K562 (cell line): ENCODE measurements around the gene ADCY6. TPM values are rescaled to one million over a fixed set of nuclear protein-coding genes. Genes with fewer than 3 reads are reported as not detected.

Experiments used
- ATF1 ChIP-seq, 2 experiments: fragments of 450-650 bp in 1 of 2; IDR thresholded peaks; 2 replicates each; pipeline ENCODE4 v1.6.1; 2016; ENCODE audit warnings: missing compliant biosample characterization in 1 of 2, missing genetic modification characterization in 1 of 2
- BCLAF1 ChIP-seq, 2 experiments: fragments of 450-650 bp in 1 of 2; IDR thresholded peaks; 2 replicates each; pipeline ENCODE4 v1.6.1; 2011 to 2017; ENCODE audit warnings: low read depth in 2 of 2, antibody characterized with exemption in 1 of 2, borderline replicate concordance in 1 of 2, low read length in 1 of 2, mild to moderate bottlenecking in 1 of 2, mixed read lengths in 1 of 2; ENCODE audit not compliant: control insufficient read depth in 1 of 2
- BHLHE40 ChIP-seq: IDR thresholded peaks from 2 replicates; pipeline ENCODE4 v1.6.1; 2011; ENCODE audit warnings: low read length, improper control_type of control experiment
- C11orf30 ChIP-seq: fragments of 450-650 bp; IDR thresholded peaks from 2 replicates; pipeline ENCODE4 v1.6.1; 2016; ENCODE audit warnings: low read depth, mild to moderate bottlenecking
- CHAMP1 ChIP-seq: fragments of 450-650 bp; IDR thresholded peaks from 2 replicates; pipeline ENCODE4 v1.6.1; 2016; ENCODE audit warnings: mild to moderate bottlenecking
- EZH2 ChIP-seq: IDR thresholded peaks from 2 replicates; pipeline ENCODE4 v1.6.1; 2012; ENCODE audit warnings: low read depth, mild to moderate bottlenecking, inconsistent platforms, low read length, borderline replicate concordance
- FOXM1 ChIP-seq, 2 experiments: fragments of 450-650 bp in 1 of 2; sonication (generic) in 1 of 2; formaldehyde crosslinking in 1 of 2; IDR thresholded peaks; 2 replicates each; pipeline versions ENCODE4 v1.6.1 to v1.9.0; 2017 to 2022; ENCODE audit warnings: low read depth in 2 of 2, mild to moderate bottlenecking in 2 of 2, missing genetic modification reagents in 1 of 2, moderate library complexity in 1 of 2
- KLF10 ChIP-seq: fragments of 250-450 bp; sonication (Bioruptor Pico); IDR thresholded peaks from 2 replicates; pipeline ENCODE4 v1.6.1; 2021; ENCODE audit warnings: matching md5 sums
- LEF1 ChIP-seq: fragments of 450-650 bp; IDR thresholded peaks from 2 replicates; pipeline ENCODE4 v1.6.1; 2016; ENCODE audit warnings: mild to moderate bottlenecking
- MAFG ChIP-seq: fragments of 450-650 bp; conservative IDR thresholded peaks from 2 replicates; pipeline ENCODE4 v1.6.1; 2016; ENCODE audit warnings: missing genetic modification characterization, missing compliant biosample characterization
- MCM3 ChIP-seq: fragments of 450-650 bp; IDR thresholded peaks from 2 replicates; pipeline ENCODE4 v1.6.1; 2016
- MECOM ChIP-seq: fragments of 250-450 bp; sonication (Bioruptor Pico); IDR thresholded peaks from 2 replicates; pipeline ENCODE4 v1.8.0; 2022; ENCODE audit warnings: inconsistent platforms
- PHB ChIP-seq: fragments of 250-450 bp; sonication (Bioruptor Pico); IDR thresholded peaks from 2 replicates; pipeline ENCODE4 v1.5.0; 2021
- SMAD4 ChIP-seq: fragments of 250-450 bp; sonication (Bioruptor Pico); conservative IDR thresholded peaks from 2 replicates; pipeline ENCODE4 v1.8.0; 2021; ENCODE audit warnings: inconsistent platforms, mild to moderate bottlenecking, moderate library complexity
- TEAD1 ChIP-seq, 2 experiments: fragments of 450-650 bp in 1 of 2; sonication (generic) in 1 of 2; formaldehyde crosslinking; IDR thresholded peaks; 2 replicates each; pipeline versions ENCODE4 v1.4.0 to v1.8.0; 2020 to 2022; ENCODE audit warnings: mild to moderate bottlenecking in 2 of 2, missing genetic modification reagents in 1 of 2
- TGIF2 ChIP-seq: sonication (generic); formaldehyde crosslinking; IDR thresholded peaks from 2 replicates; pipeline ENCODE4 v1.8.1; 2022; ENCODE audit warnings: mild to moderate bottlenecking, missing genetic modification reagents, moderate library complexity
- ZC3H11A ChIP-seq: IDR thresholded peaks from 2 replicates; pipeline ENCODE4 v1.6.1; 2012; ENCODE audit warnings: low read depth, low read length, improper control_type of control experiment
- ZC3H4 ChIP-seq: sonication (generic); formaldehyde crosslinking; IDR thresholded peaks from 2 replicates; pipeline ENCODE4 v1.9.0; 2021; ENCODE audit warnings: missing genetic modification reagents, borderline replicate concordance
- ZFP36 ChIP-seq: fragments of 150-350 bp; IDR thresholded peaks from 2 replicates; pipeline ENCODE4 v1.6.1; 2018; ENCODE audit warnings: low read length, low read depth; ENCODE audit not compliant: partially characterized antibody
- ZNF408 ChIP-seq: fragments of 250-450 bp; sonication (Bioruptor Pico); IDR thresholded peaks from 2 replicates; pipeline ENCODE4 v1.4.0; 2020; ENCODE audit warnings: low read depth, mild to moderate bottlenecking, moderate library complexity
- ZNF695 ChIP-seq: fragments of 450-650 bp; formaldehyde crosslinking; IDR thresholded peaks from 2 replicates; pipeline ENCODE4 v1.4.0; 2020; ENCODE audit warnings: mild to moderate bottlenecking, moderate library complexity
- polyA plus RNA-seq, 8 experiments: library from polyadenylated mRNA; depleted of rRNA in 4 of 8; stranded (reverse) in 5 of 8; unstranded in 3 of 8; fragments of >200 nt; fragmentation: Nextera tagmentation in 2 of 8; fragmentation: Illumina TruSeq in 1 of 8; extraction: Ambion mirVana in 2 of 8; extraction: Trizol in 1 of 8; gene quantifications; 2 replicates each; pipeline versions ENCODE4 v1.2.1 to v1.2.3, GENCODE V29; 2011 to 2014; ENCODE audit warnings: inconsistent platforms in 1 of 8, missing spikeins in 1 of 8
- total RNA-seq, 7 experiments: library from RNA; depleted of rRNA in 6 of 7; stranded (reverse); fragments of >200 nt in 6 of 7; fragmentation: Illumina TruSeq in 2 of 7; extraction: Trizol in 2 of 7; gene quantifications; 2 replicates each; pipeline versions ENCODE4 v1.2.1 to v1.2.3, GENCODE V29; 2011 to 2021; ENCODE audit warnings: low replicate concordance in 1 of 7
- TF ChIP-seq, protein P1 (sequence below): fragments of 450-650 bp; IDR thresholded peaks from 2 replicates; pipeline ENCODE4 v1.6.1; 2016; ENCODE audit warnings: antibody characterized with exemption

ADCY6 gene
- total and polyA plus RNA-seq, 9 of the 15 experiments (the other 6 are each of a cell fraction or from before 2014, with no cell fraction given), result 0.01 to 1.0 (median 0.53) TPM

DNA sequence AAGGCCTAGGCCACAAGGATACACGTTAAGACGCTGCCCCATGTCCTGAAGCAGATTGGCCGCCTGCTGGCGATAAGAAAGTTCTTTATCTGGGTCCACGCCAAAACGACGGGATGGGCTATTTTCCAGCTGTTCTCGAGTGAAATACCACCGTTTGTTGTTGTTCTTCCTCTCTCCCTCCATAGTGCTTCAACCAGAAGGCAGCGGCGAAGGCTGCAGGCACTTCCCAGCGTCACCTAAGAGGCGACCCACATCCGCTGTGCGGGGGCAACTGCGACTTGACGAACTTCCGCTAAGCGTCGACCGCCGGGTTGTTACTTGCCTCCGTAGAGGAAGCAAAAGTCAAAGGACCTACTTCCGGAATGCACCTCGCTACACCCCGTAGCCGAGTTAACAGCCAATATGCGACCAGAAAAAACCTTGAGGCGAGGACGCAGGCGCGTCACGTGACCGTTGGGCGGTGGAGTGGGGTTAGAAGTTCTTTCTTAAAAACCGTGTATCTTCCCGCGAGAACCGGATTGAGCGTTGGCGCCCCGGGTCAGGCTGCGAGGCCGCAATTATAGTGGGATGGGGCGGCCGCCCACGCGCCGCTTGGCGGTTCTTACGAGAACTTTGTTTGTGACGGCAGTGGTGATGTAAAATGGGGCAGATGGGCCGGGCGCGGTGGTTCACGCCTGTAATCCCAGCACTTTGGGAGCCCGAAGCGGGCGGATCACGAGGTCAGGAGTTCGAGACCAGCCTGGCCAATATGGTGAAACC is 72.2 kb downstream of the ADCY6 start, which contains the start of gene CCNT1 (continued):
- TF ChIP-seq TGIF2 (CRISPR knock-in tag), result no peak; the same call in 1 of the 2 replicates
- peak; percentile 53 for TF ChIP-seq LEF1
- TF ChIP-seq ZNF695, result no peak
- TF ChIP-seq, protein P1, sequence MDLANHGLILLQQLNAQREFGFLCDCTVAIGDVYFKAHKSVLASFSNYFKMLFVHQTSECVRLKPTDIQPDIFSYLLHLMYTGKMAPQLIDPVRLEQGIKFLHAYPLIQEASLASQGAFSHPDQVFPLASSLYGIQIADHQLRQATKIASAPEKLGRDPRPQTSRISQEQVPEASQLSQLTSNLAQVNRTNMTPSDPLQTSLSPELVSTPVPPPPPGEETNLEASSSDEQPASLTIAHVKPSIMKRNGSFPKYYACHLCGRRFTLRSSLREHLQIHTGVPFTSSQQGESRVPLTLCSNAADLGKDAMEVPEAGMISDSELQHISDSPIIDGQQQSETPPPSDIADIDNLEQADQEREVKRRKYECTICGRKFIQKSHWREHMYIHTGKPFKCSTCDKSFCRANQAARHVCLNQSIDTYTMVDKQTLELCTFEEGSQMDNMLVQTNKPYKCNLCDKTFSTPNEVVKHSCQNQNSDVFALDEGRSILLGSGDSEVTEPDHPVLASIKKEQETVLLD, result 0 out of 2 replicates have a peak, but pooled peaks have one; percentile 15
- 0 out of 2 replicates have a peak, but pooled peaks have one; percentile 28 for TF ChIP-seq MECOM (CRISPR knock-in tag)
- TF ChIP-seq ZC3H11A, result no peak
- TF ChIP-seq C11orf30, result peak; percentile 98
- no peak for TF ChIP-seq ZNF408 (CRISPR knock-in tag)
- TF ChIP-seq SMAD4 (CRISPR knock-in tag), result peak; percentile 60; the same call in 1 of the 2 replicates
- TF ChIP-seq TEAD1 (CRISPR knock-in tag; IDR thresholded peaks at IDR 0.05), result peak in 1 of 2 experiments; percentile 6; a peak in 2 of 4 replicates
- no peak for TF ChIP-seq PHB (CRISPR knock-in tag)
- TF ChIP-seq MCM3, result no peak
- TF ChIP-seq CHAMP1, result peak; percentile 80
- TF ChIP-seq MAFG (tag), result no peak
- peak; percentile 85; the same call in 1 of the 2 replicates for TF ChIP-seq FOXM1 (IDR thresholded peaks at IDR 0.05; ENCODE audit: low read depth)
- no peak for TF ChIP-seq FOXM1 (CRISPR knock-in tag; IDR thresholded peaks at IDR 0.05; ENCODE audit: low read depth)
- TF ChIP-seq BCLAF1 (IDR thresholded peaks at IDR 0.05; ENCODE audit: borderline replicate concordance in 1 of 2, control insufficient read depth in 1 of 2, low read depth in 2 of 2, low read length in 1 of 2), result peak in 1 of 2 experiments; percentile 94; a peak in 2 of 4 replicates
- no peak for TF ChIP-seq ZC3H4
- peak; percentile 88 for TF ChIP-seq ATF1 (CRISPR knock-in tag; IDR thresholded peaks at IDR 0.05)
- TF ChIP-seq ATF1 (tag; IDR thresholded peaks at IDR 0.05), result peak; percentile 99
- TF ChIP-seq ZFP36, result peak; percentile 27
- TF ChIP-seq EZH2, result no peak
- TF ChIP-seq KLF10 (CRISPR knock-in tag), result no peak
- TF ChIP-seq BHLHE40, result peak; percentile 96
